GM21717 (cell line): ENCODE results near the gene TMPRSS4.

Source experiments
- ATAC-seq: cut with Tn5 transposase; IDR thresholded peaks from one replicate; pipeline ENCODE4 v1.9.1; 2021; ENCODE audit warnings: mild to moderate bottlenecking, moderate library complexity; ENCODE audit not compliant: unreplicated experiment

TMPRSS4 gene

GRCh38 chr11:118152020-118152551 lies 75.2 kb downstream of the TMPRSS4 start:
- no peak for ATAC-seq

- ATAC-seq: no peak
Observed at GRCh38 chr11:118152552-118153471, 75.9 kb downstream of the TMPRSS4 start, which contains the start of gene SCN4B. TSS of gene SCN4B (minus strand) at chr11:118152823. CDS start at chr11:118152673, 150 bp downstream.

- ATAC-seq: no peak
Observed at GRCh38 chr11:118153516-118153915, 76.6 kb downstream of the TMPRSS4 start.

- ATAC-seq: no peak
Observed at GRCh38 chr11:118153976-118154375, 77.1 kb downstream of the TMPRSS4 start.

- ATAC-seq: no peak
Observed at GRCh38 chr11:118154641-118155040, 77.8 kb downstream of the TMPRSS4 start.

DNA sequence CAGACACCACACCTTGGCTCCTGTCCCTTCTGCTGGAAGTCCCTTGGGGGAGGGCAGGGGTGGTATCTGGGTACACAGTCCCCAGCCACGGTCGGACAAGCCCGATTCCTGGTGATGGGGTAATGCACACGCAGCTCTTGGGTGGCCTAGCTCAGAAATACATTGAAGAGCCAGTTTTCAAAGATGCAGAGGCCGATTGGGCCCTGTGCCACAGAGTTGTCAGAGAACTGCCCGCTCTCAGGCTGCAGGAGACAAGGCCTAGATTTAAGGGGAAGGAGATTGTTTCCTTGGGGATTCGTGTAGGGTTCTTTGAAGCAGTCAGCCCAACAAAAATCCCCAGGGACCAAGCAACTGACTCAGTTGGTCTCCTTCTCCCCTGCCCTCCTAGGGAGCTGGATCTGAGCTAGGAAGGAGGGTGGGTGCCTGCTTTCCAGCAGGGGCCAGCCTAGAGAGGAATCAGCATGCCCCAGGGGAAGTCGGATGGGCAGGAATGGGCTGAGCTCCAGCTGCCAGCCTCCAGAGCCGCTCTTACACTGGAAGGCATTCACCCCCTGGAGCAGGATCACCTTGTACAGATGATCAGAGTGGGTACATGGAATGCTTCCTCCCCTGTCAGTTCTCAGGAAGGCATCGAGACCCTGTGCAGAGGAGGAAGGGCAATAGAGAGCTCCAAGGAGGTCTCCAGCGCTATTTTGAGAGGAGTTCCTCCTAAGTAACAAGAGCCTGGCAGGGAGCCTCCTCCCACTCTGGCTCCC lies 79.1 kb downstream of the TMPRSS4 start:
- ATAC-seq: no peak

- ATAC-seq: no peak
Observed at GRCh38 chr11:118156531-118157185, 79.8 kb downstream of the TMPRSS4 start.

DNA sequence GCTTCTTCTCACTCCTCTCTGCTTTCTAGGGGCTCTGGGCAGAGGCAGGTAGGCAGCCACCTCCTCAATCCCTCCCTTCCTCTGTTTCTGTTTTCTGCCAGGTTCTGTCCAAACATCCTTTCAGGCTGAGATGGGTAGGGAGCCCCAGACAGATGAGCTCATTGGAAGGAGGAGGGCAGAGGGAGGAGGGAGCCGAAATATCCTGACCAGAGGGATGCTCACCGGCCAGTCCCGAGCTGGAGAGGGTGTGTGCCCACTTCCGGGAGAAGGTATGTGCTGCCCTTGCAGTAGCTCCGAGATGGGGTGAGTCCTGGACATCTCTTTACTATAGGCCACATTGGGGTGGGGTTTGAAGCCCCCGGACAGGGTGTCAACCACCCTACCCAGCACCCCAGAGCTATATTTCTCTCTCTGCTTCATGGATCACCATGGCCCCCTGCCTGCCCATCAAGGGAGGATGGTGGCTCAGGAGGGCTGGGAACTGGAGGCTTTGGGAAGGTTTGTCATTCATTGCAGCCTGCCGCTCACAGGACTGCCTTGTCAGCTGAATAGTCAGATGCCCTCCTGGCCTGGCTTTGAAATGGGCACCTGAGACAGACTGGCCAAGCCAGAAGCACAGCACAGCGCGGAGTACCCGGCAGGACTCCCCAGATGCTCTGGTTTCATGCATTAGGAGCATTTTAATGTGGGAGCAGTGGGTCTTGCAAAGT lies 80.5 kb downstream of the TMPRSS4 start:
- ATAC-seq: no peak

- no peak for ATAC-seq
Observed at GRCh38 chr11:118161786-118162185, 84.9 kb downstream of the TMPRSS4 start.

- no peak for ATAC-seq
Observed at GRCh38 chr11:118162846-118163245, 86.0 kb downstream of the TMPRSS4 start.

- ATAC-seq: no peak
Observed at GRCh38 chr11:118163494-118163893, 86.6 kb downstream of the TMPRSS4 start.

DNA sequence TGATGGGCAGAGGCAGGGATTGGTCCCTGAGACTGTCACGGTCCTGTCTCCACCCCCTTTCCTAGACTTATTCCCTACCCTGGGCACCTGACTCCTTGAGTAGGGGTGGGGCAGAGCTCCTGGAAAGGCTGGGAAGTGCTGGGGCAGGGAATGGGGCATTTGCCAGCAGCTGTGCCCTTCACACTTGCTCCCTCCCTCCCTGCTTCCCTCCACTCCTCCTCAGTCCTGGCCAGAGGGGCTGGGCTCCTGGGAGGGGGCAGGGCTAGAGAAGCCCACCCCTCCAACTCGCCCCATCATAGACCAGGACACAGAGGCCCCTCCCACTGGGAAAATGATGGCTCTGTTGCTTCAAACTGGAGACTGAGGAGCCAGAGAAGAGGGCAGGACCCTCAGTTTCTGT lies 88.0 kb downstream of the TMPRSS4 start:
- ATAC-seq: no peak

DNA sequence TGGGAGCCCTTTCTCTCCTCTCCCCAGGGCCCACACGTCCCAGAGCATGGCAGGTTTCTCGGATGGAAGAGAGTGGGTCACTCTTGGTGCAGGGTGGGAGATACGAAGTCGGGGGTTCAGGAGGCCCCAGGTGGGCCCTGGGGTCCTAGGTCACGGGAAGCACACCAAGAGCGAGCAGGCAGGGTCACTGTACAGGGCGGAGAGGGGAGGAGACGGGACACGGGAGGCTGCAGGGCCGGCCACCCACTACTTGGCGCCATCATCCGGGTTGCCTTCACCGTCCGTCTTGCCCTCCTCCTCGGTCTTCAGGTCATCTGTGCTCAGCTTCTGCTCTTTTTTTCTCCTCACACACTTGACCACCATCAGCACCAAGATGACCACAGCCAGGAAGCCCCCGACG lies 89.8 kb downstream of the TMPRSS4 start:
- no peak for ATAC-seq

DNA sequence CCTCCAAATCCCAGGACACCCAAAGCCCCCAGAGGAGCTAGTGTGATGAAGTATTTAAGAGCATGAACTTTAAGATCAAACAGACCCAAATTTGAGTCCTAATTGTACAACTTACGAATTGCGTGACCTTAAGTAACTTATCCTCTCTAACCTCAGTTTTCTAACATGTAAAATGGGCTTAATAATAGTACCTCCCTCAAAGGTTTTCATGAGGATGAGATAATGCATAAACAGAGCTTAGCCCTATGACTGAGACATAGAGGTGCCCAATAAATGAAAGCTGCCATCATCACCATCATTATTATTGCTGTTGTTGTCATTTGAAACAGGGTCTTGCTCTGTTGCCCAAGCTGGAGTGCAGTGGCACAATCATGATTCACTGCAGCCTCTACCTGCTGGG lies 90.4 kb downstream of the TMPRSS4 start:
- ATAC-seq: no peak

- ATAC-seq: no peak
Observed at GRCh38 chr11:118167906-118168305, 91.0 kb downstream of the TMPRSS4 start.

DNA sequence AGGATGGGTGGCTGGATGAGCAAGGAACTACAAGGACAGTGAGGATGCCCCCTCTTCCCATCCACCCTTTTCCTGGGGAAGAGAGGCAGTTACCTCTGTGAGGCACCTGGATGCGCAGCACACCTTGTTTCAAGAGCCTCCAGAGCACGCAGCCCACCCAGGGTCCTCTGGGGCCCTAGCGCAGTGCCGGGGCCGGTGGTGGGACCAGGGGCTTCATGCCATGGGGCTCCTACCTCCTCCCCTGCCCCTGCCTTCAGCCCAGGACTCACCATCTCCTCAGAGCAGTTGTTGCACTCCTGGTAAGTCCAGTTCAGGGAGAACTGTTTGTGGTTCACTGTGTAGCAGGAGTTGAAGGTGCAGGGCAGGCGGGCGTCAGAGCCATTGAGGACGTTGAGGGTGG lies 91.4 kb downstream of the TMPRSS4 start:
- no peak for ATAC-seq

- no peak for ATAC-seq
Observed at GRCh38 chr11:118168751-118169150, 91.9 kb downstream of the TMPRSS4 start.

GRCh38 chr11:118169300-118170140 lies 92.6 kb downstream of the TMPRSS4 start:
- ATAC-seq: no peak

- ATAC-seq: no peak
Observed at GRCh38 chr11:118170231-118170630, 93.4 kb downstream of the TMPRSS4 start.

GRCh38 chr11:118170882-118171268 lies 94.0 kb downstream of the TMPRSS4 start:
- ATAC-seq: no peak
